GM23248 (cell line): Measurements from ENCODE around the gene CSF2.

Source experiments
- EZH2 ChIP-seq: fragments of 200-600 bp; sonication (generic); IDR thresholded peaks from 2 replicates; pipeline ENCODE4 v1.6.1; 2018; ENCODE audit warnings: antibody characterized with exemption, mild to moderate bottlenecking; ENCODE audit not compliant: insufficient read depth, poor library complexity, severe bottlenecking
- EZH2phosphoT487 ChIP-seq: fragments of 200-600 bp; sonication (generic); IDR thresholded peaks from 2 replicates; pipeline ENCODE4 v1.6.1; 2018; ENCODE audit warnings: antibody characterized with exemption, moderate library complexity, mild to moderate bottlenecking, low read depth; ENCODE audit not compliant: insufficient read depth

GRCh38 chr5:132095077-132095410 is 21.5 kb downstream of the CSF2 start:
- TF ChIP-seq EZH2phosphoT487 (no peak), EZH2 (no peak)
